CD8-positive, alpha-beta memory T cell (primary cell): Measurements from ENCODE around the gene SPARC. TPM values are rescaled to one million over a fixed set of nuclear protein-coding genes. Genes with fewer than 3 reads are reported as not detected.

Source experiments
- CTCF ChIA-PET: fragments of 350-600 bp; sonication (Branson Sonifier 250); formaldehyde crosslinking; loops from one replicate; lab custom pipeline; 2021; ENCODE audit warnings: antibody characterized with exemption; lab: Charles Lee
- POLR2A ChIA-PET: fragments of 350-600 bp; sonication (Branson Sonifier 250); formaldehyde crosslinking; loops from one replicate; lab custom pipeline; 2021; ENCODE audit warnings: antibody characterized with exemption; lab: Charles Lee
- DNase-seq, 5 donors: peaks; one replicate each; pipeline versions ENCODE4 v3.0.0 to v3.0.0-alpha.2; 2020 to 2022; ENCODE audit warnings: mixed read lengths in 1 of 5
- H3K27ac ChIP-seq: one replicate; pipeline ENCODE4 v1.7.0; 2013; ENCODE audit warnings: low read depth, mild to moderate bottlenecking, low read length, moderate library complexity
- H3K27me3 ChIP-seq: 2 replicates; pipeline ENCODE4 v1.7.0; 2013; ENCODE audit warnings: low read length, mild to moderate bottlenecking; ENCODE audit not compliant: insufficient read depth, poor library complexity, severe bottlenecking
- H3K36me3 ChIP-seq: 2 replicates; pipeline ENCODE4 v1.7.0; 2013; ENCODE audit warnings: mild to moderate bottlenecking, low read length, moderate library complexity; ENCODE audit not compliant: insufficient read depth
- H3K4me1 ChIP-seq: 2 replicates; pipeline ENCODE4 v1.7.0; 2013; ENCODE audit warnings: mild to moderate bottlenecking, low read length, moderate library complexity; ENCODE audit not compliant: insufficient read depth
- H3K4me3 ChIP-seq: 2 replicates; pipeline ENCODE4 v1.7.0; 2013; ENCODE audit warnings: mild to moderate bottlenecking, low read length
- H3K9me3 ChIP-seq: 2 replicates; pipeline ENCODE4 v1.7.0; 2013; ENCODE audit warnings: mild to moderate bottlenecking, low read length
- H3K27ac Mint-ChIP-seq, 8 donors: one replicate each; pipeline ENCODE4 v1.8.0; 2020 to 2021; ENCODE audit warnings: mixed read lengths in 8 of 8, mild to moderate bottlenecking in 6 of 8, inconsistent platforms in 3 of 8, moderate library complexity in 3 of 8
- H3K27me3 Mint-ChIP-seq, 2 donors: one replicate each; pipeline ENCODE4 v1.8.0; 2020 to 2021; ENCODE audit warnings: mixed read lengths in 2 of 2, mild to moderate bottlenecking in 1 of 2, moderate library complexity in 1 of 2
- H3K36me3 Mint-ChIP-seq, 3 donors: one replicate each; pipeline ENCODE4 v1.8.0; 2020 to 2021; ENCODE audit warnings: mixed read lengths in 3 of 3, inconsistent platforms in 1 of 3, mild to moderate bottlenecking in 1 of 3
- H3K4me1 Mint-ChIP-seq, 3 donors: one replicate each; pipeline ENCODE4 v1.8.0; 2020 to 2021; ENCODE audit warnings: mixed read lengths in 3 of 3, inconsistent platforms in 1 of 3, mild to moderate bottlenecking in 1 of 3
- H3K4me3 Mint-ChIP-seq, 7 donors: one replicate each; pipeline ENCODE4 v1.8.0; 2020 to 2021; ENCODE audit warnings: mixed read lengths in 7 of 7, mild to moderate bottlenecking in 6 of 7, moderate library complexity in 4 of 7, inconsistent platforms in 2 of 7
- H3K9me3 Mint-ChIP-seq, 5 donors: one replicate each; pipeline ENCODE4 v1.8.0; 2020 to 2022; ENCODE audit warnings: mixed read lengths in 5 of 5, mild to moderate bottlenecking in 3 of 5, moderate library complexity in 2 of 5, inconsistent platforms in 1 of 5
- polyA plus RNA-seq: library from polyadenylated mRNA; unstranded; fragments of 300-500 nt; fragmentation: Illumina TruSeq; gene quantifications from one replicate; pipeline ENCODE4 v1.2.3, GENCODE V29; 2021
- total RNA-seq, 2 experiments: library from RNA; stranded (reverse); gene quantifications; one replicate each; pipeline ENCODE4 v1.2.3, GENCODE V29; 2021

SPARC gene
- total and polyA plus RNA-seq, 3 experiments from 2014 or later = 0.22 to 0.31 TPM; not detected in 1

GRCh38 chr5:151675611-151676313 is 11.0 kb downstream of the SPARC start:
- peaks cover 15 to 25% of the 10 kb centered on the region in 2 donors for H3K27me3 Mint-ChIP-seq
- CTCF ChIA-PET = no interaction called here
- Histone ChIP-seq H3K27me3 (no peaks in the 10 kb centered on the region), H3K27ac (no peak overlapping the region), H3K4me1 (no peaks in the 10 kb centered on the region), H3K36me3 (no peaks in the 10 kb centered on the region), H3K4me3 (no peak overlapping the region), H3K9me3 (no peaks in the 10 kb centered on the region)
- H3K36me3 Mint-ChIP-seq = no peaks in the 10 kb centered on the region
- H3K4me1 Mint-ChIP-seq = no peaks in the 10 kb centered on the region
- H3K9me3 Mint-ChIP-seq = no peaks in the 10 kb centered on the region
- POLR2A ChIA-PET = no interaction called here
- H3K27ac Mint-ChIP-seq = no peak overlapping the region
- DNase-seq = no peak
- H3K4me3 Mint-ChIP-seq = no peak overlapping the region

DNA sequence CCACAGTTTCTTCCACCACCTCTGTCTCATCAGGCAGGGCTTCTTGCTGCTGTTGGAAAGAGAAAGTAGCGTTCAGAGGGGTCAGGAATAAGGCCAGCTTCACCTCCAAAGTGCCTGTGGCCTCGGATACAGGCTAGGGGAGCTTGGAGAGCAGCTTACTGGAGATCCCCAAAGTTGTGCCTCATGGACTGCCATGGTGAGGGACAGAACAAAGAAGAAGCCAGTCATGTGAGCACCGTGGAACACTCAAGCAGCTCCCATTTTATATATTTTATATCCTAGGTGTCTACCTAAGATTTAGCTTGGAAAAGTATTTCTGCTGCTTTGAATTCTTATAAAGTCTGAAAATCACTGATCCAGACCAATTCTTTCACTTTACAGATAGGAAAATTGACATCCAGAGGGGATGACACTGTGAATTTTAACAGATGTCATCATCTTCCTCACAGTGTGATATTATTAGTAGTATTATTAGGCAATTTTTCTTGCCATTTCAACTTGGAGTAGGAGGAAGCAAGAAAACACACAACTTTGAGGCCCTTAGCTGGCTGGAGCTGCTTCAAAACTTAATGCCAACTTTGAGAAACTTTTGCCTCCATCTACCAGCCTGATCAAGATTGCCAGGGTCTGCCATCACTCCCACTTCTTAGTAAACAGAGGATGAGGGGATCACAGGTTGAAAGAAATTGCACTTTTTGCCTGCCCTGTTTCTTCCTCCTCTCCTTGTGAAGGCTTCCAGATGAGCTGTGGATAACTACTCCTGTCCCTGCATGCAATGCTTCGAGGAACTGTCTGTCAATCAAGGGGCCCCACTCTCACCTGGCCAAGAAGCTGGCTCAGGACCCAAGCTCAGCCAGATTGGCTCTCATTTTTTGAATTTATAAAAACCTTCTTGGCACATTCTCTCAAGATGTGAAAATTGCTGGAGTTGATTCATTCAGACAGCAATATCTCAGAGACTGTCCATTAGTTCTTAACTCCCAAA is 11.8 kb downstream of the SPARC start:
- H3K27ac Mint-ChIP-seq = no peak overlapping the region
- POLR2A ChIA-PET = no interaction called here
- Histone ChIP-seq H3K4me3 (no peak overlapping the region), H3K4me1 (no peaks in the 10 kb centered on the region), H3K27ac (no peak overlapping the region), H3K27me3 (no peaks in the 10 kb centered on the region), H3K9me3 (no peaks in the 10 kb centered on the region), H3K36me3 (no peaks in the 10 kb centered on the region)
- no peaks in the 10 kb centered on the region for H3K9me3 Mint-ChIP-seq
- no peak overlapping the region for H3K4me3 Mint-ChIP-seq
- peaks cover 12 to 29% of the 10 kb centered on the region in 2 donors for H3K27me3 Mint-ChIP-seq
- no peaks in the 10 kb centered on the region for H3K36me3 Mint-ChIP-seq
- CTCF ChIA-PET = no interaction called here
- DNase-seq = no peak
- no peaks in the 10 kb centered on the region for H3K4me1 Mint-ChIP-seq

GRCh38 chr5:151673421-151673820 is 13.3 kb downstream of the SPARC start:
- no peaks in the 10 kb centered on the region for H3K36me3 Mint-ChIP-seq
- CTCF ChIA-PET = interaction anchor here (1.4 to 4.2 kb wide), 2 partner anchors 9 to 15 kb away, joined by 3 to 12 read pairs; no protein-coding TSS in a partner anchor
- H3K27ac Mint-ChIP-seq = no peak overlapping the region

GRCh38 chr5:151672516-151672915 is 14.2 kb downstream of the SPARC start:
- Histone ChIP-seq H3K9me3 (no peaks in the 10 kb centered on the region), H3K27ac (no peak overlapping the region), H3K27me3 (no peaks in the 10 kb centered on the region), H3K36me3 (no peaks in the 10 kb centered on the region), H3K4me3 (no peak overlapping the region), H3K4me1 (no peaks in the 10 kb centered on the region)
- Mint-ChIP-seq H3K4me1 (no peaks in the 10 kb centered on the region), H3K4me3 (no peak overlapping the region), H3K27ac (no peak overlapping the region), H3K27me3 (peaks cover 6 to 23% of the 10 kb centered on the region in 2 donors), H3K9me3 (no peaks in the 10 kb centered on the region), H3K36me3 (no peaks in the 10 kb centered on the region)
- no peak for DNase-seq
- CTCF ChIA-PET = interaction anchor here (1.2 to 4.2 kb wide), 2 partner anchors 8 to 14 kb away, joined by 4 to 12 read pairs; no protein-coding TSS in a partner anchor
- POLR2A ChIA-PET = no interaction called here

More at GRCh38 chr5:151673421-151673820, 13.3 kb downstream of the SPARC start:
- Histone ChIP-seq H3K9me3 (no peaks in the 10 kb centered on the region), H3K36me3 (no peaks in the 10 kb centered on the region), H3K4me3 (no peak overlapping the region), H3K4me1 (no peaks in the 10 kb centered on the region), H3K27me3 (no peaks in the 10 kb centered on the region), H3K27ac (no peak overlapping the region)
- Mint-ChIP-seq H3K9me3 (no peaks in the 10 kb centered on the region), H3K4me1 (no peaks in the 10 kb centered on the region), H3K4me3 (no peak overlapping the region), H3K27me3 (peaks cover 8 to 23% of the 10 kb centered on the region in 2 donors)
- DNase-seq = no peak
- POLR2A ChIA-PET = no interaction called here

DNA sequence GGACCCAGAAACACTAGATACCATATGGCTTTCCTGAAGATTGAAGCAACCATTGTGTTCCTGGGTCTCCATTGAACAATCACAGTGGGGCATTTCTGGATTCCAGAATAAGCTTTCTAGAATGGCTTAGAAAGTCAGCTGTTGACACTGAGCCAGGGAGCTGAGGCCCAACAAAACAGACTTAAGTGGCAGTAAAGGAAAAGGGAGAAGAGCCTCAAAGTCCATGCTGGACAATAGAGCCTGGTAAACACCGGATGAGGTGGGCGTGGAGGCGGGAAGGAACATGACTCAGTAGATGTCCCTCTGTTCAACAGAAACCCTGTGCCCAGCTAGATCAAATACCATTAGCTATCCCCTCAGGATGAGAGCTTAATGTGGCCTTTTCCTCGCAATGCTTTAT is 14.8 kb downstream of the SPARC start:
- ChIA-PET POLR2A (no interaction called here), CTCF (interaction anchor here (1.2 to 4.2 kb wide), 2 partner anchors 8 to 13 kb away, joined by 4 to 12 read pairs; no protein-coding TSS in a partner anchor)
- Histone ChIP-seq H3K4me1 (no peaks in the 10 kb centered on the region), H3K4me3 (no peak overlapping the region), H3K36me3 (no peaks in the 10 kb centered on the region), H3K27me3 (no peaks in the 10 kb centered on the region), H3K27ac (no peak overlapping the region), H3K9me3 (no peaks in the 10 kb centered on the region)
- no peaks in the 10 kb centered on the region for H3K36me3 Mint-ChIP-seq
- H3K4me1 Mint-ChIP-seq = no peaks in the 10 kb centered on the region
- H3K27ac Mint-ChIP-seq = peak overlapping the region in 1 of 8 donors; percentile 74
- H3K27me3 Mint-ChIP-seq = peaks cover 4 to 23% of the 10 kb centered on the region in 2 donors
- H3K9me3 Mint-ChIP-seq = no peaks in the 10 kb centered on the region
- no peak for DNase-seq
- no peak overlapping the region for H3K4me3 Mint-ChIP-seq

DNA sequence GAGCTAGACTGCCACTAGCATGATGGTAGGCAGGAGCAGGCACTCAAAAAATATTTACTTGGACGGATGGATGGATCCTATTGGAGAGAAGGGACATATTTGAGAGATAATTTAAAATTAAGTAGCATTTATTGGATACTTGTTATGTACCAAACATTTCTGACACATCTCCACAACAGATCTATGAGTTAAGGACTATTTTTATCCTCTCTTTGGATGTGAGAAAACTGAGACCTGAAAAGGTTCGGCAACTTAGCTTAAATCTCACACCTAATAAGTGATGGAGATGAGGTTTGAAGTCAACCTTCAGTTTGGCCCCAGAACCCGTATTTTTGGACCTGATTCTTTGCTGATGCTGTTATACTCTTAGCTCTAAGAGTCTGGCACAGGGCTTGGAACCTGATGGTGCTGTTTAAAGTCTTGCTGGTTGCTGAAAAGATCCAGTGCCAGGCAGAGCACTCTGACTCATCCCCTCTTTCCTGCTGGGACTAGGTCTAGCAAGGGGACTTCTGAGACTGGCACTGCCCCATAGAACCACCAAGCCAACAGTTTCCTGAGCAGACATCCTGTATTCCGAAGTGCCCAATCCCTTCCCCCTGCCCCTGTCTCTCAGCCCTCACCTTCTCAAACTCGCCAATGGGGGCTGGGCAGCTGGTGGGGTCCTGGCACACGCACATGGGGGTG is 15.6 kb downstream of the SPARC start:
- Histone ChIP-seq H3K36me3 (no peaks in the 10 kb centered on the region), H3K27ac (no peak overlapping the region), H3K9me3 (no peaks in the 10 kb centered on the region), H3K4me1 (no peaks in the 10 kb centered on the region), H3K4me3 (no peak overlapping the region), H3K27me3 (no peaks in the 10 kb centered on the region)
- Mint-ChIP-seq H3K27ac (peak overlapping the region in 1 of 8 donors; percentile 55), H3K9me3 (no peaks in the 10 kb centered on the region), H3K27me3 (peaks cover 1 to 23% of the 10 kb centered on the region in 2 donors), H3K4me1 (no peaks in the 10 kb centered on the region), H3K36me3 (no peaks in the 10 kb centered on the region), H3K4me3 (no peak overlapping the region)
- DNase-seq = no peak
- POLR2A ChIA-PET = no interaction called here
- CTCF ChIA-PET = interaction anchor here (1.2 to 4.2 kb wide), 2 partner anchors 9 to 12 kb away, joined by 4 to 12 read pairs; no protein-coding TSS in a partner anchor

DNA sequence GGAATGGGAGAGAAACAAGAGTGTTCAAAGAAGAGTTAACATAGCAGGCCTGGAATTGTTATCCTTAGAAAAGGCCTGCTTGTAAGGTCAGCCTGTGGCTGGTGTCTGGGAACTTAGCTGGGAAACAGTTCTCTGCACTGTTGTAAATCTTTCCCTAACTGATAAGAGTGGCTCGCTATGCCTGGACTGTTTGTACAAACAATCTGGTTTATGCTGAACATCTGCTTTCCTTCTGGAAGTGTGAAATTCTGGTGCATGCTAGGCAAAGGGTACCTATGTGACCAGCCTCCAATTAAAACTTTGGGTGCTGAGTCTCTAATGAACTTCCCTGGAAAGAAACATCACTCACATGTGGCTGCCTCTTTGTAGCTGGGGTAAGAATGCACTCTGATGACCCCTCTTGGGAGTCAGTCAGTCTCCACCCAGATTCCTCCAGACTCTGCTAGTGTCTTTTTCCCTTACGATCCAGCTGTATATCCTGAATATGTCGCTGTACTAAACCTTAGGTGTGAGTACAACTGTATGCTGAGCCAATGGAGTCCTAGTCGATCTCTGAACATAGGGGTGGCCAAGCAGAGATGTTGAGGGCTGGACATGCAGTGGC is 16.5 kb downstream of the SPARC start:
- no peaks in the 10 kb centered on the region for H3K4me1 ChIP-seq
- ChIA-PET POLR2A (no interaction called here), CTCF (interaction anchor here (4.2 kb wide), 1 partner anchor 12 kb away, joined by 12 read pairs; no protein-coding TSS in a partner anchor)
- no peaks in the 10 kb centered on the region for H3K36me3 ChIP-seq
- H3K27ac ChIP-seq = no peak overlapping the region
- H3K4me3 ChIP-seq = no peak overlapping the region
- H3K36me3 Mint-ChIP-seq = no peaks in the 10 kb centered on the region
- peaks cover 1 to 23% of the 10 kb centered on the region in 2 donors for H3K27me3 Mint-ChIP-seq
- H3K4me1 Mint-ChIP-seq = no peaks in the 10 kb centered on the region
- no peaks in the 10 kb centered on the region for H3K27me3 ChIP-seq
- DNase-seq = no peak
- H3K27ac Mint-ChIP-seq = peak overlapping the region in 1 of 8 donors; percentile 22
- H3K9me3 ChIP-seq = no peaks in the 10 kb centered on the region
- H3K9me3 Mint-ChIP-seq = no peaks in the 10 kb centered on the region
- H3K4me3 Mint-ChIP-seq = no peak overlapping the region
